NCI-H1417 treated with DMSO at 0.1 percent for 48 hours (cell line): ENCODE results near the gene C5orf15.

Experiments used
- DNase-seq: peaks from one replicate; lab custom pipeline; 2025; lab: John Stamatoyannopoulos, UW

Gene C5orf15

GRCh38 chr5:133968204-133968980 is at the start of gene C5orf15:
C5orf15 (minus strand) TSS chr5:133968625; CDS start chr5:133968584, 41 bp downstream.
- DNase-seq = peak; percentile 32

DNA sequence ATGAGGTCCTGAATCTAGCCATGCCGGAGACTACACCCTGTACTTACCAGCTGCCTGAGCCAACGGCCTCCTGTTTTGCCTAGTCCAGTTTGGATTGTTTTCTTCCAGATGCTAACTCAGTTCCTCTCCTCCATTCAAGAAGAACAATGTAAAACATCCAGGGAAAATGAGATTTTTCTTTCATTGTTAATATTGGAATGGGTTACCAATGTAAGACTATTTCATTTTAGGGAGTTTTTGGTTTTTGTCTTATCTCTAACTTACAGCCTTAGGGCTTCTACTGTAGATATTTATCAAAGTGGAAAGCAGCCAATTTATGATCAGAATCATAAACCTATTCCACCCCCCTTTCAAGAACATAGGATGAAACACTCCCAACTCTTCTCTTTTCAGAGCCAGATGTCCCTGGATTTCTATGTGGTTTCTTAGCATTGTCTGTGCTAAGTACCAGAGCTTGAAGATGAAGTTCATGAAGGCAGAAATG is 39.9 kb upstream of the C5orf15 start:
- no peak for DNase-seq

GRCh38 chr5:134007581-134008265 is 39.3 kb upstream of the C5orf15 start:
- DNase-seq = no peak

- DNase-seq = no peak
These were observed 37.7 kb upstream of the C5orf15 start for GRCh38 chr5:134006115-134006514.

DNA sequence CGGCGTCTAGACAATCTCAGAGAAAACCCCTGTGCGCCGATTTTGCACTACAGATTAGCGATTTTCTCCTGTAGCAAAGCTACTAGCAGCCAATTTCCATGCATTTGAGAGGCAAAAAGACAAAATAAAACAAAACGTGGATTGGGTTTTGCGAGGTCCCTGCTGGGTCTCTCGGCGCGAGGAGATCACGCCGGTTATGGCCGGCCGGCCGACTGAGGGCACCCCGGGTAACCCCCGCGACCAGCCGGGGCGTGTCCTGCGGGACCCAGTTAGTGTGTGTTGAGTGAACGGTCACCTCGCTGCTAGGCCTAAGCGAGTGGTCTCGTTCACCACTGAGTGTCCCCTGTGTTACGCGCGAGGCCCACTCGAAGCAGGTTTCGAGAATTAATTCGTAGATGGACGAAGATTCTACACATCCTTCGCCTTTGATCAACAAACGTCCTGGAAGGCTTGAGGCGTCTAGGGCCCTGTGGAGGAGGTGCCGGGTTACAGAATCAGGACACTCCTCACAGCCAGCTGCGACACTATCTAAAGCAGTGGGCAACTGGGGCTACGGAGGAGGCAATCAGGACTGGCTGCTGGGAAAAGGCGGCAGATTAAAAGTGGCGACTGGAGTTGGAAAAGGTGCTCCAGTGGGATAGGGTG is 37.1 kb upstream of the C5orf15 start:
- DNase-seq = no peak

DNA sequence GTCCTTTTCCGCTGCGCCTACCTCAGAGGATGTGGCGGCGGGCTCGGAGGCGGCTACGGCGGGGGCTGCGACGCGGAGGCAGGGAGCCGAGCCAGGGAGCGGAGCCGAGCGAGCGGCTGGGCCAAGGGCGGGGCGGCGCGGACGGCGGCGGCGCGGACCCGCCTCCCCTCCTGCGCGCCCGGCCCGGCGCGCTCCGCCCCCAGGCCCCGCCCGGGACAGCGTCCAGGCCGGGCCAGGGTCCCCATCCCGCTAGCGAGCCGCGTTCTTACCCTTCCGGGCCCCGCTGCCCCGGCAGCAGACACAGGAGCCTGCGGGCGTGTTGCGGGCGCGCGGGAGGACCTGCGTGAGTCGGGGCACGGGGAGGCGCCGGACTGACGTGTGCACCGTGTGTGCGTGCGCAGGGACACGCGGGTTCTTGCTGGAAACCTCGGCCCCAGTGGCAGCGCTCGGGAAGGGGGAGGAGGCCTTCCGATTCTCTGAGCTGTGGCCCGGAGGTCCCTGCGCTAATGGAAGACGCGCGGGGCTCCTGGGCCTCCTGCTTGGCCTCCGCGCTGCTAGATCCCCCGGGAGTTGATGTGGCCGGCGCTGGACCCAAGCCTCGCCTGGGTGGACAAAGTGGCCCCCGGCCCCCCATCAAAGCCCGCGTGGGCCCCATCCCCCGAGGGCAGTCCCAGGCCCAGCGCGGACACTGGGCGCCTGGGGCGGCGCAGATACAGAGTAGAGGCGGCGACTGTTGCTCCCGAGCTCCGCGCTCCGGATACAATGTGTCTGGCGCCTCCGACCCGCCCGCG is 36.4 kb upstream of the C5orf15 start, which contains the start of gene VDAC1:
VDAC1 (minus strand) TSS at position 350 of the 791 bp plus-strand sequence. CDS start 11,963 bp downstream, outside the sequence.
- DNase-seq = peak; percentile 8

GRCh38 chr5:134003817-134004625 is 35.6 kb upstream of the C5orf15 start:
- DNase-seq = no peak

DNA sequence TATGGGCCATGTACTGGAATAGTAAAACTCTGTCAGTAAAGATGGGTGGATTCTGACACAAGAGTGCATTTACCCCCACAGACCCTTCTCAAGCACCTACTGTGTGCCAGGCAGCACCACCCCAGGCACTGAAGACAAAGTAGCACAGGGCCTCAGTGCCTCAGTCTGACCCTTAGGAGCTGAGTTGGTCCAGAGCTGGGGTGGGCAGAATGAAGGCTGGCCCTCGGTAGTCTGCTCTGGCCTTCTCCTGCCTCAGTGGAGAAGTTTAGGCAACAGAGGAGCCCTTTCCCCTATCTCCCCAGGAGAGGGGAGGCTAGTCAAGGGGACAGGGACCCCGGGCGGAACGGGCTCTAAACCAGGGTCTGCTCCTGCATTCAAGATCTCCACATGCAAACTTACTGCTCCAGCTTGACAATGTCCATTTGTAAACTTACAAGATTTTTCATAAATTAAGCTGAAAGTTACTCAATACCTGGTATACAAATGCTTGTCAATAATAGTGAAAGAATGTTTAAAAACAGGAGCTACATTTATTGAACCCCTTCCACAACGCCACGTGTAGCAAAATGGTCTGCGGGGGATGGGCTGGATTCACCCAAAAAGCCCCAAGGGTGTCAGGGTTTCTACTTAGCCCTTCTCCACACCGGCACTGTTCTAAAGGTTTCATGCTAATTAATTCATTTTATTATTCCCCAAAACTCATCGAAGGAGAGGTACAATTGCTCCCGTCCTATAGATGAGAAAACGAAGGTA is 34.8 kb upstream of the C5orf15 start:
- DNase-seq = no peak

DNA sequence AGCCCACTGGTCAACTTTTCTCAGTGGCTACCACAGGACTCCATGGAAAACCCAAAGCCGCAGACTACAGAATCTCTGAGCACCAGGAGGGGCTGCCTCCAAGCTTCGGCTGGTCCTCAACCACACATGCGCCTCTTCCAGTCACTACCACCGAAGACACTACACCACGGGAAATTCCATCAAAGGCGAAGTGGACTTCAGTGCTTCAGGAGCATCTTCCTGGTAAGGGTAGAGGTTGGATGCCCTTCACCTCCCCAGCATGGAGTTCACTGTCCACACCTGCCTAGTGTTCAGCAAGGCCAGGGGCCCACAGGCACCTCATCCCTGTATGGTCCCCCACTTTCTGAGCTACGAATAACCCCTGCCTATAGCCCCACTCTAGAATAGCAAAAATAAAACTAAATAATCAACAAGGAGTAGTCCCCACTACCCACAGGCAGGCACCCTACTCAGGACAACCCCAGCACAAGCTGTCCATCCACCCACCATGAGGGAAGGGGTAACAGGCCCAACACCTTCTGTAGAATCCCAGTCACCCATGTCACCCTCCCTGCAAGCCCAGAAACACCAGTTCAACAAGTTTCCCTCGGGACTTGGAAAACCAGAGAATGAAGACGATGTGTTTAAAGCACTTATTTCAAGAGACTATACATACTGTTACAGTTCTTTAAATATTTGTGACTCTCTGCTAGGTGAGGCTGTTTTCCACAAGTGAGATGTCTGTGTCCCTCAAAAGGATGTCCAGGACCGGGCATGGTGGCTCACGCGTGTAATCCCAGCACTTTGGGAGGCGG is 33.7 kb upstream of the C5orf15 start:
- no peak for DNase-seq

DNA sequence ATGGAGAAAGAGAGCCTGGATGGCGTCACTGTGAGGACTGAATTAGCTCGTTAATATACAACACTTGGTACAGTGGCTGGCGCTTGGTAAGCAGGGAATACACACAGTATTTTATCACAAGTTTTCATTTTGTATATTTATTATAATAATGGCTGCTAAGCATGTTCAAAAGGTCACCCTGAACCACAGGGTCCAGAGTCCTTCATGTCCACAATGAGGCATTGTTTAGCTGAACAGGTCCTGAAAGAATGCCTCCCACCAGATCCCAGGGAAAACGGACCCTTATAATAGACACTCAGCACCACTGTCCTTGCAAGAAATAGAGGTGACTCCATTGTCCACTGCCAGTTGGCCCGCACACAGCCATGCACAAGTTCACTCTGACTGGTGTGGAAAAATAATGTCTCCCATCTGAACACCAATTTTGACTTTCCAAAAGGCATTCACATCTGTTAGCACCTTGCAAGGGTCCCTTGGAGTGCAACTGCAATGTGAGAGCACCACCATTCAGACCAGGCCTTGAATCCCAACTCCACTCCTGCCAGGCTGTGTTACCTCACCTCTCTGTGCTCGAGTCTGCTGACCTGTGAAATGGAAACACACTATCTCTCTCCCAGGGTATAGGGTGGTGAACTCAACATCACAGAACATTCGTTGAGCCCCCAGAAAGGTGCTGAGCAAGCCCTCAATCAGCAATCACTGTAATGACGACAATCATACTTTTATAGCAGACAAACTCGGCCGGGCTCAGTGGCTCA is 32.5 kb upstream of the C5orf15 start:
- no peak for DNase-seq

DNA sequence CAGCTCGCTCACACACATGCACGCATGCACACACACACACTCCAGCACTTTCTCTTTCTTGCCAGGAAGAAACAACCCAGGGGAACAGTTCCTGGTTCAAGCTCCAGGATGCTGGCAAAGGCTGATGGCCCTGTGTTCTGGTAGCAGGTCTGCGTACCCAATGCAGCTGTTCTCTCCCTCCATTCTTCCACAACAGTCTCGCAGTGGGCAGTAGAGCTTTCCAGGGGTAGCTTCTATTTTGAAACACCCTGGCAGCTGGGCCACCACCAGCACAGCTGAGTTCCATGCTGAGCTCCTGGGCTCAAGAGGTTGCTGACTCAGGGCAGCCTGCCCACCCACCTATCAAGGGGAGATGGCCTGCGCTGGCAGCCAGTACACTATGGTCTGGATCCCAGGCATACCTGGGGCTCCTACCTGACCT is 31.7 kb upstream of the C5orf15 start:
- no peak for DNase-seq

GRCh38 chr5:133998807-133999206 is 30.4 kb upstream of the C5orf15 start:
- DNase-seq = no peak

GRCh38 chr5:133998042-133998441 is 29.6 kb upstream of the C5orf15 start:
- DNase-seq = no peak

DNA sequence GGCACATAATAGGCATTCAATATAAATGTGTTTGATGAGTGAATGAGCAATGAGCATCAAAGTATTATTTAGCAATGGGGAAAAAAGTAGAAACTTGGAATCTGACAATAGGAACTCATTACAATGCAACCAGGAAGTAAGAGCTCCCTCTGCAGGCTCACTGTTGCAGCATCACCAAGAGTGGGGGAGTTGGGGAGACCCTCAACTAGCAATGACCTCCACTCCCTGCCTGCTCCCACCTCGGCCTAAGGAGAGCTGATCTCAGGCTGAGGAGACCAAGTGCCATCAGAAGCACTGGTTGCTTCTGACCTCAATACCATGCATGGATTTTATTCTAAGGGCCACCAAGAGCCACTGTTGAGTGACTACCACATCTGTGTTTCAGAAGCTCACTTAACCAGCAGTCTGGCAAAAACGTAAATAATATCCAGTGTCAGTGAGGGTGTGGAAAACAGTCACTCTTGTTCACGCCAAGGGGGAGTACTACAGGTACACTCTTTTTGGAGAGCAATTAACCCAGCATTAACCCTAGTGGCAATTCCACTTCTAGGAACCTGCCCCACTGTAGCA is 28.3 kb upstream of the C5orf15 start:
- no peak for DNase-seq

- DNase-seq = no peak
These were observed 27.6 kb upstream of the C5orf15 start for GRCh38 chr5:133995883-133996563.

GRCh38 chr5:133995341-133995740 is 26.9 kb upstream of the C5orf15 start:
- DNase-seq = no peak

- DNase-seq = no peak
These were observed 26.5 kb upstream of the C5orf15 start for GRCh38 chr5:133994990-133995333.
